GM15510 (cell line): ENCODE results near the gene BCORL1.

Experiments
- POLR2A ChIP-seq: IDR thresholded peaks from 3 replicates; pipeline ENCODE4 v1.6.1; 2011; ENCODE audit warnings: borderline replicate concordance; ENCODE audit not compliant: insufficient read length; ENCODE audit errors: extremely low read depth

Gene BCORL1

GRCh38 chrX:130083107-130083490 lies 100.7 kb downstream of the BCORL1 start:
- TF ChIP-seq POLR2A: no peak

GRCh38 chrX:130083656-130084382 lies 101.4 kb downstream of the BCORL1 start:
- TF ChIP-seq POLR2A: no peak

GRCh38 chrX:130084631-130085237 lies 102.3 kb downstream of the BCORL1 start:
- peak; percentile 46 for TF ChIP-seq POLR2A

GRCh38 chrX:130085551-130086446 lies 103.4 kb downstream of the BCORL1 start:
- TF ChIP-seq POLR2A: peak; percentile 35

GRCh38 chrX:130086447-130087206 lies 104.2 kb downstream of the BCORL1 start:
- TF ChIP-seq POLR2A: peak; percentile 46

- TF ChIP-seq POLR2A: no peak
Measured at GRCh38 chrX:130090364-130090763, 107.9 kb downstream of the BCORL1 start.

- peak; percentile 38 for TF ChIP-seq POLR2A
Measured at GRCh38 chrX:130091980-130092522, 109.6 kb downstream of the BCORL1 start.

- no peak for TF ChIP-seq POLR2A
Measured at GRCh38 chrX:130093271-130093670, 110.8 kb downstream of the BCORL1 start.

- TF ChIP-seq POLR2A: no peak
Measured at GRCh38 chrX:130094696-130095095, 112.3 kb downstream of the BCORL1 start.

GRCh38 chrX:130095249-130096030 lies 113.0 kb downstream of the BCORL1 start:
- TF ChIP-seq POLR2A: no peak

GRCh38 chrX:130097507-130098209 lies 115.2 kb downstream of the BCORL1 start:
- TF ChIP-seq POLR2A: no peak

GRCh38 chrX:130098210-130098552 lies 115.7 kb downstream of the BCORL1 start:
- no peak for TF ChIP-seq POLR2A

- TF ChIP-seq POLR2A: no peak
Measured at GRCh38 chrX:130100180-130100579, 117.7 kb downstream of the BCORL1 start.

- TF ChIP-seq POLR2A: no peak
Measured at GRCh38 chrX:130103605-130104004, 121.2 kb downstream of the BCORL1 start.

- no peak for TF ChIP-seq POLR2A
Measured at GRCh38 chrX:130105244-130105643, 122.8 kb downstream of the BCORL1 start.
